ENCODE data around the gene DBNL.

Gene DBNL

DNA sequence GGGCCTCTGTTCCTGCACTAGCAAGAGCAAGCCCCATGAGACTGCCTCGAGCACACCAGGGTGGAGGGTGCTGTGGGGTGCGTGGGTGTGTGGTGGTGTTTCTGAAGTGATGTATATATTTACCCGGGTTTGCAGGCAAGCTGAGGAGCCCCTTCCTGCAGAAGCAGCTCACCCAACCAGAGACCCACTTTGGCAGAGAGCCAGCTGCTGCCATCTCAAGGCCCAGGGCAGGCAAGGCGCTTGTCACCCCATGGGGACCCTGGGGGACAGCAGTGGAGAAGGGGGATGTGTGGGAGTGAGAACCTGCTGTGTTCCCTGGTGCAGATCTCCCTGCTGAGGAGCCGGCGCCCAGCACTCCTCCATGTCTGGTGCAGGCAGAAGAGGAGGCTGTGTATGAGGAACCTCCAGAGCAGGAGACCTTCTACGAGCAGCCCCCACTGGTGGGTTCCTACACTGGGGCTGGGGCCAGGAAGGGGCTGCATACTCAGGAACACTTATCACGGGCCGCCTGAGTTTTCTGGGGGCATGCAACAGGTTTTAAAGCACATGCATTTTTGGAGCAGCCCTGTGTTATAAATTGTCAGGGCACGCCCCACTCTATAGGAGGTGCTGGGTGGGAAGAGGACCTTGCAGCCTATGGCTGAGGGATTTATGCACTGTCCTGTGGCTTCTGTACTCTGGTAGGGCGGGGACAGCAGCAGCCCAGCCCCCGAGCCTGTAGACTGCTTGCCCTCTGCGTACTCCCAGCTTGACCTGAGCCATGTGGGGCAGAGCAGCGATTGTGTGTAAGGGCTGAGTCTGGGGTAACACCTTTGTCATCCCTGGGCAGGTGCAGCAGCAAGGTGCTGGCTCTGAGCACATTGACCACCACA, 15.0 kb downstream of the DBNL start:
- H3K4me3 ChIP-seq (ENCODE audit: low read depth, low read length): no peak overlapping the region
- in situ Hi-C loops (cut with HindIII; ENCODE audit: low sequenced_read_pairs): loop anchor here (10.0 kb wide), 1 partner anchor 135 kb away; no protein-coding TSS in a partner anchor
- DNase-seq (ENCODE audit: low read depth): no peak
- TF ChIP-seq, protein P1, sequence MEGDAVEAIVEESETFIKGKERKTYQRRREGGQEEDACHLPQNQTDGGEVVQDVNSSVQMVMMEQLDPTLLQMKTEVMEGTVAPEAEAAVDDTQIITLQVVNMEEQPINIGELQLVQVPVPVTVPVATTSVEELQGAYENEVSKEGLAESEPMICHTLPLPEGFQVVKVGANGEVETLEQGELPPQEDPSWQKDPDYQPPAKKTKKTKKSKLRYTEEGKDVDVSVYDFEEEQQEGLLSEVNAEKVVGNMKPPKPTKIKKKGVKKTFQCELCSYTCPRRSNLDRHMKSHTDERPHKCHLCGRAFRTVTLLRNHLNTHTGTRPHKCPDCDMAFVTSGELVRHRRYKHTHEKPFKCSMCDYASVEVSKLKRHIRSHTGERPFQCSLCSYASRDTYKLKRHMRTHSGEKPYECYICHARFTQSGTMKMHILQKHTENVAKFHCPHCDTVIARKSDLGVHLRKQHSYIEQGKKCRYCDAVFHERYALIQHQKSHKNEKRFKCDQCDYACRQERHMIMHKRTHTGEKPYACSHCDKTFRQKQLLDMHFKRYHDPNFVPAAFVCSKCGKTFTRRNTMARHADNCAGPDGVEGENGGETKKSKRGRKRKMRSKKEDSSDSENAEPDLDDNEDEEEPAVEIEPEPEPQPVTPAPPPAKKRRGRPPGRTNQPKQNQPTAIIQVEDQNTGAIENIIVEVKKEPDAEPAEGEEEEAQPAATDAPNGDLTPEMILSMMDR (IDR thresholded peaks at IDR 0.05; ENCODE audit: low read depth, low read length, missing control alignments): no peak

DNA sequence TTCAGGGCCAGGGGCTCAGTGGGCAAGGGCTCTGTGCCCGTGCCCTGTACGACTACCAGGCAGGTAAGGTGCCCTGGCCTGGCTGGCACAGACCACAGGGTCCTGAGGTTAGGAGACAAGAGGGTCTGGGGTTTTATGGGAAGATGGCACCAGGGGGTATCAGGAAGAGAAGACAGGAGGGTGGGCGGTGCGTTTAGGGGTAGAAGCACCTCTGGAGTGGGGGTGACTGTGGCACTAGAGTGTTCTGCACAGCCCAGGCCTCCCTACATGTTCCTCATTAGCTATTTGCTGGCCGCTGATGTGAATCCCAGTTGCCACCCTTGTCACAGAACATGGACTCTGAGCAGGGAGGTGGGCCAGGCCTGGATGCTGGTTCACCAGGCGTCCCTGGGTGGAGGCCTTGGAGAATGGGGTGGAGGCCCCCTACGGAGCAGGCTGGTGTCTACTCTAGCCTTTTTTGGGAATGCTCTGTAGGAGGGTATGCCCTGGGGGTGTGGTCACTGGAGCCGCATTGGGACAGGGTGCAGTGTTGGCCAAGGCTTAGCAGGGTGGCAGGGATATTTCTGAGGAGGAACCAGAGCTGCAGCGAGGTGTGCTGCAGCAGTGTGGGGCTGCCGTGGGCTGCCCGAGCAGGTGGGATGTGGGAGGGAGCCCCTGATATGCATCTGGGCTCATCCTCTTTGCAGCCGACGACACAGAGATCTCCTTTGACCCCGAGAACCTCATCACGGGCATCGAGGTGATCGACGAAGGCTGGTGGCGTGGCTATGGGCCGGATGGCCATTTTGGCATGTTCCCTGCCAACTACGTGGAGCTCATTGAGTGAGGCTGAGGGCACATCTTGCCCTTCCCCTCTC, 15.8 kb downstream of the DBNL start:
- DNase-seq (ENCODE audit: low read depth): no peak
- H3K4me3 ChIP-seq (ENCODE audit: low read depth, low read length): no peak overlapping the region
- in situ Hi-C loops (cut with HindIII; ENCODE audit: low sequenced_read_pairs): loop anchor here (10.0 kb wide), 1 partner anchor 134 kb away; no protein-coding TSS in a partner anchor
- TF ChIP-seq, protein P1 (IDR thresholded peaks at IDR 0.05; ENCODE audit: low read depth, low read length, missing control alignments): no peak

DNA sequence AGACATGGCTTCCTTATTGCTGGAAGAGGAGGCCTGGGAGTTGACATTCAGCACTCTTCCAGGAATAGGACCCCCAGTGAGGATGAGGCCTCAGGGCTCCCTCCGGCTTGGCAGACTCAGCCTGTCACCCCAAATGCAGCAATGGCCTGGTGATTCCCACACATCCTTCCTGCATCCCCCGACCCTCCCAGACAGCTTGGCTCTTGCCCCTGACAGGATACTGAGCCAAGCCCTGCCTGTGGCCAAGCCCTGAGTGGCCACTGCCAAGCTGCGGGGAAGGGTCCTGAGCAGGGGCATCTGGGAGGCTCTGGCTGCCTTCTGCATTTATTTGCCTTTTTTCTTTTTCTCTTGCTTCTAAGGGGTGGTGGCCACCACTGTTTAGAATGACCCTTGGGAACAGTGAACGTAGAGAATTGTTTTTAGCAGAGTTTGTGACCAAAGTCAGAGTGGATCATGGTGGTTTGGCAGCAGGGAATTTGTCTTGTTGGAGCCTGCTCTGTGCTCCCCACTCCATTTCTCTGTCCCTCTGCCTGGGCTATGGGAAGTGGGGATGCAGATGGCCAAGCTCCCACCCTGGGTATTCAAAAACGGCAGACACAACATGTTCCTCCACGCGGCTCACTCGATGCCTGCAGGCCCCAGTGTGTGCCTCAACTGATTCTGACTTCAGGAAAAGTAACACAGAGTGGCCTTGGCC, 16.6 kb downstream of the DBNL start:
- TF ChIP-seq, protein P1 (IDR thresholded peaks at IDR 0.05; ENCODE audit: low read depth, low read length, missing control alignments): no peak
- DNase-seq (ENCODE audit: low read depth): no peak
- in situ Hi-C loops (cut with HindIII; ENCODE audit: low sequenced_read_pairs): loop anchor here (10.0 kb wide), 1 partner anchor 134 kb away; no protein-coding TSS in a partner anchor
- H3K4me3 ChIP-seq (ENCODE audit: low read depth, low read length): no peak overlapping the region

DNA sequence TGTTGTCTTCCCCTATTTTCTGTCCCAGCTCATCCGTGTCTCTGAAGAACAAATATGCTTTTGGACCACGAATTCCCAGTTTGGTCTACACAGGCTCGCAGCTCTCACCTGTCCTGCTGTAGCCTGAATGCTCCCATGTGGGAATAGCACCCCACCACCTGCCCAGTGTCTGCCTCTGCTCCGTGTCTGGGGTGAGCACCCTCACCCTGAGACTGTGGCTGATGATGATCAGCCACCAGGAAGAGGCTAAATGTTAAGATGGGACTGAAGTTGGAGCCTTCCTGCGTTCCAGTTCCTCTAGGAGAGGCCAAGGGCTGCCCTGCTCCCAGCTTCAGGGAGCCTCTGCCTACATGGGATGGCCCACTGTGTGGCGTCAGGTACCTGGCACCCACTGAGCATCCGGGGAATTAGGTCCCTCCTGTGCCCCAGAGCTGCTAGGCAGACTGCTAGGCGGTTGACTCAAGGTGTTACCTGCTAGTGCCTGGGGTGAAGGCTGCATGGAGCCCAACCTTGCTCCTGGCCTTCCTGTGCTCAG, 17.2 kb downstream of the DBNL start:
- no peak overlapping the region for H3K4me3 ChIP-seq (ENCODE audit: low read depth, low read length)
- in situ Hi-C loops (cut with HindIII; ENCODE audit: low sequenced_read_pairs): loop anchor here (10.0 kb wide), 1 partner anchor 133 kb away; no protein-coding TSS in a partner anchor
- no peak for DNase-seq (ENCODE audit: low read depth)
- TF ChIP-seq, protein P1 (IDR thresholded peaks at IDR 0.05; ENCODE audit: low read depth, low read length, missing control alignments): no peak

DNA sequence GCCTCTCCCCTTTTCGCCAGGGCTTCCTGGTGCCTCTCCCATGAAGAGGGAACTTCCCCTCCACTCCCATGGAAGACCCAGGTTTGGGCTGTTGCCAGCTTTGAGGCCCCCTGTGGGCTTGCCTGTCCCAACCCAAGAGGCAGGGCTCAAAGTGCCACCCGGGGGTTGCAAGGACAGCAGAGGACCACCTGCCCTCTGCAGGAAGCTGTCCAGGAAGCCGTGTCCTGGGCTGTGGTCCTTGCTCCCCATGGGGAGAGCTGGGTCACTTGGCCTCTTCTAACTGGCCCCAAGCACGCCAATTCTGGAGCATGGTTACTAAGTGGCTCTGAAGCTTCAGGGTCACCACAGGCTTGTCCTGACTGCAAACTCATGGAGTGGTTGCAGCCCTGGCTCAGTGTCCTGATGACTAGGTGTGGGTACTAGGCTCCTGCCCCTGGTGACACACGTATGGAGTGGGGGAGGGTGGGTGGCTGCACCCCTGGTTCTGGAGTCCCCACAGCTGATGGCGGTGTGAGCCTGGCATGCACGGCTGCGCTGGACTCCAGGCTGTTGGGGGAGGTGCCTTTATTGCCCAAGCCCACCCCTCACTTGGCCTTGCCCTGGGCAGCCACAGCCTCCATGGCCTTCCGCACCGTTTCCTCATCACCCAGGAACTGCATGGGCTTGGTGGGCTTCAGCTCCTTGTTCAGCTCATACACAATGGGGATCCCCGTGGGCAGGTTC, 17.8 kb downstream of the DBNL start:
- TF ChIP-seq, protein P1 (IDR thresholded peaks at IDR 0.05; ENCODE audit: low read depth, low read length, missing control alignments): no peak
- no peak overlapping the region for H3K4me3 ChIP-seq (ENCODE audit: low read depth, low read length)
- no peak for DNase-seq (ENCODE audit: low read depth)
- in situ Hi-C loops (cut with HindIII; ENCODE audit: low sequenced_read_pairs): loop anchor here (10.0 kb wide), 1 partner anchor 132 kb away; no protein-coding TSS in a partner anchor

Data from astrocyte of the cerebellum (primary cell).